Activated T-helper 2 cell treated with anti-CD3 and anti-CD28 coated beads, Interferon-gamma antibody, Interleukin-2, Interleukin-4, amounts not matched to agents 10 μg/mL and 5 μg/mL and 100 μg/mL, durations not matched to agents 14 hours and 24 hours and 36 hours (primary cell): ENCODE data around the gene CLMN. TPM values are rescaled to one million over a fixed set of nuclear protein-coding genes. Genes with fewer than 3 reads are reported as not detected.
"Not testable (repeated sequence)": the region's sequence is repeated elsewhere in the genome, so short reads cannot be mapped to it uniquely, and the experiment has no call there.

ENCODE experiments used
- DNase-seq: peaks from one replicate; pipeline ENCODE4 v3.0.0; 2021; ENCODE audit warnings: low spot score
- H3K27ac Mint-ChIP-seq: one replicate; pipeline ENCODE4 v1.8.0; 2021; ENCODE audit warnings: mixed read lengths
- H3K27me3 Mint-ChIP-seq: one replicate; pipeline ENCODE4 v1.8.0; 2021; ENCODE audit warnings: low read depth, mixed read lengths
- H3K36me3 Mint-ChIP-seq: one replicate; pipeline ENCODE4 v1.8.0; 2021; ENCODE audit warnings: low read depth, mixed read lengths
- H3K4me1 Mint-ChIP-seq: one replicate; pipeline ENCODE4 v1.8.0; 2021; ENCODE audit warnings: low read depth, mixed read lengths
- H3K4me3 Mint-ChIP-seq: one replicate; pipeline ENCODE4 v1.8.0; 2021; ENCODE audit warnings: low read depth, mild to moderate bottlenecking, moderate library complexity, mixed read lengths
- H3K9me3 Mint-ChIP-seq: one replicate; pipeline ENCODE4 v1.8.0; 2021; ENCODE audit warnings: mixed read lengths
- intact Hi-C: fragments of 100-400 bp; cut with micrococcal nuclease; formaldehyde crosslinking; loops from one replicate; pipeline ENCODE4 v1.15.1; 2023
- total RNA-seq: library from RNA; stranded (reverse); gene quantifications from 2 replicates; pipeline ENCODE4 v1.2.3, GENCODE V29; 2022

Gene CLMN
- total RNA-seq, 1 donor from 2014 or later = 1.3 TPM

GRCh38 chr14:95292660-95293425, 26.9 kb downstream of the CLMN start:
- Mint-ChIP-seq H3K36me3 (no peaks in the 10 kb centered on the region), H3K27ac (no peak overlapping the region), H3K4me3 (no peak overlapping the region), H3K4me1 (no peaks in the 10 kb centered on the region), H3K27me3 (peaks cover 27% of the 10 kb centered on the region), H3K9me3 (no peaks in the 10 kb centered on the region)
- DNase-seq = no peak
- intact Hi-C loops = no loop called here

GRCh38 chr14:95291859-95292542, 27.7 kb downstream of the CLMN start:
- Mint-ChIP-seq H3K4me3 (no peak overlapping the region), H3K4me1 (no peaks in the 10 kb centered on the region), H3K36me3 (no peaks in the 10 kb centered on the region), H3K27me3 (peaks cover 27% of the 10 kb centered on the region), H3K27ac (no peak overlapping the region), H3K9me3 (no peaks in the 10 kb centered on the region)
- intact Hi-C loops = no loop called here
- DNase-seq = no peak

- no peaks in the 10 kb centered on the region for H3K4me1 Mint-ChIP-seq
- no peak for DNase-seq
- H3K36me3 Mint-ChIP-seq = no peaks in the 10 kb centered on the region
- no peaks in the 10 kb centered on the region for H3K9me3 Mint-ChIP-seq
- no peak overlapping the region for H3K4me3 Mint-ChIP-seq
- no peak overlapping the region for H3K27ac Mint-ChIP-seq
- H3K27me3 Mint-ChIP-seq = peaks cover 22% of the 10 kb centered on the region
- intact Hi-C loops = no loop called here
Observed at GRCh38 chr14:95290871-95291431, 28.8 kb downstream of the CLMN start.

GRCh38 chr14:95290021-95290420, 29.7 kb downstream of the CLMN start:
- no peaks in the 10 kb centered on the region for H3K36me3 Mint-ChIP-seq
- no peak overlapping the region for H3K4me3 Mint-ChIP-seq
- H3K27ac Mint-ChIP-seq = no peak overlapping the region
- intact Hi-C loops = no loop called here
- DNase-seq = no peak
- peaks cover 21% of the 10 kb centered on the region for H3K27me3 Mint-ChIP-seq
- no peaks in the 10 kb centered on the region for H3K9me3 Mint-ChIP-seq
- H3K4me1 Mint-ChIP-seq = no peaks in the 10 kb centered on the region

- Mint-ChIP-seq H3K27me3 (peaks cover 21% of the 10 kb centered on the region), H3K27ac (no peak overlapping the region), H3K4me1 (no peaks in the 10 kb centered on the region), H3K36me3 (no peaks in the 10 kb centered on the region), H3K4me3 (no peak overlapping the region), H3K9me3 (no peaks in the 10 kb centered on the region)
- DNase-seq = no peak
- intact Hi-C loops = no loop called here
Observed at GRCh38 chr14:95289323-95290010, 30.2 kb downstream of the CLMN start.

GRCh38 chr14:95288672-95289322, 30.9 kb downstream of the CLMN start:
- H3K9me3 Mint-ChIP-seq = no peaks in the 10 kb centered on the region
- H3K27me3 Mint-ChIP-seq = peaks cover 17% of the 10 kb centered on the region
- DNase-seq = no peak
- H3K36me3 Mint-ChIP-seq = no peaks in the 10 kb centered on the region
- H3K4me3 Mint-ChIP-seq = no peak overlapping the region
- no peaks in the 10 kb centered on the region for H3K4me1 Mint-ChIP-seq
- no peak overlapping the region for H3K27ac Mint-ChIP-seq
- intact Hi-C loops = no loop called here

GRCh38 chr14:95287176-95287754, 32.4 kb downstream of the CLMN start:
- Mint-ChIP-seq H3K9me3 (no peaks in the 10 kb centered on the region), H3K27me3 (peaks cover 17% of the 10 kb centered on the region), H3K4me3 (no peak overlapping the region), H3K4me1 (no peaks in the 10 kb centered on the region), H3K36me3 (no peaks in the 10 kb centered on the region), H3K27ac (no peak overlapping the region)
- intact Hi-C loops = no loop called here
- no peak for DNase-seq

- no peaks in the 10 kb centered on the region for H3K9me3 Mint-ChIP-seq
- peaks cover 17% of the 10 kb centered on the region for H3K27me3 Mint-ChIP-seq
- H3K27ac Mint-ChIP-seq = no peak overlapping the region
- DNase-seq = no peak
- H3K4me1 Mint-ChIP-seq = no peaks in the 10 kb centered on the region
- intact Hi-C loops = no loop called here
- H3K4me3 Mint-ChIP-seq = no peak overlapping the region
- no peaks in the 10 kb centered on the region for H3K36me3 Mint-ChIP-seq
Observed at GRCh38 chr14:95286645-95287044, 33.1 kb downstream of the CLMN start.

GRCh38 chr14:95285566-95285965, 34.1 kb downstream of the CLMN start:
- DNase-seq = no peak
- Mint-ChIP-seq H3K36me3 (no peaks in the 10 kb centered on the region), H3K9me3 (no peaks in the 10 kb centered on the region), H3K27ac (no peak overlapping the region), H3K4me1 (no peaks in the 10 kb centered on the region), H3K27me3 (peaks cover 11% of the 10 kb centered on the region), H3K4me3 (no peak overlapping the region)
- intact Hi-C loops = no loop called here

GRCh38 chr14:95283802-95284201, 35.9 kb downstream of the CLMN start:
- H3K27ac Mint-ChIP-seq, H3K9me3 Mint-ChIP-seq, intact Hi-C loops, H3K36me3 Mint-ChIP-seq, DNase-seq, H3K4me1 Mint-ChIP-seq, H3K4me3 Mint-ChIP-seq: not testable (repeated sequence)
- H3K27me3 Mint-ChIP-seq = peaks cover 11% of the 10 kb centered on the region

- H3K4me1 Mint-ChIP-seq, intact Hi-C loops, H3K9me3 Mint-ChIP-seq, H3K27me3 Mint-ChIP-seq, H3K36me3 Mint-ChIP-seq, H3K27ac Mint-ChIP-seq, H3K4me3 Mint-ChIP-seq, DNase-seq: not testable (repeated sequence)
Observed at GRCh38 chr14:95282986-95283380, 36.7 kb downstream of the CLMN start.

- H3K9me3 Mint-ChIP-seq = no peaks in the 10 kb centered on the region
- intact Hi-C loops = no loop called here
Observed at GRCh38 chr14:95282354-95282985, 37.2 kb downstream of the CLMN start.

More at GRCh38 chr14:95282354-95282985, 37.2 kb downstream of the CLMN start:
- Mint-ChIP-seq H3K36me3 (no peaks in the 10 kb centered on the region), H3K27me3 (peaks cover 8% of the 10 kb centered on the region), H3K4me3 (no peak overlapping the region), H3K4me1 (no peaks in the 10 kb centered on the region), H3K27ac (no peak overlapping the region)
- no peak for DNase-seq
